ENCODE results near the gene RFX3. TPM values are rescaled to one million over a fixed set of nuclear protein-coding genes. Genes with fewer than 3 reads are reported as not detected.

Gene RFX3
- total and polyA plus RNA-seq, 2 of the 13 experiments (the other 11 are each of a cell fraction or from before 2014, with no cell fraction given) = 2.7 to 5.3 TPM

DNA sequence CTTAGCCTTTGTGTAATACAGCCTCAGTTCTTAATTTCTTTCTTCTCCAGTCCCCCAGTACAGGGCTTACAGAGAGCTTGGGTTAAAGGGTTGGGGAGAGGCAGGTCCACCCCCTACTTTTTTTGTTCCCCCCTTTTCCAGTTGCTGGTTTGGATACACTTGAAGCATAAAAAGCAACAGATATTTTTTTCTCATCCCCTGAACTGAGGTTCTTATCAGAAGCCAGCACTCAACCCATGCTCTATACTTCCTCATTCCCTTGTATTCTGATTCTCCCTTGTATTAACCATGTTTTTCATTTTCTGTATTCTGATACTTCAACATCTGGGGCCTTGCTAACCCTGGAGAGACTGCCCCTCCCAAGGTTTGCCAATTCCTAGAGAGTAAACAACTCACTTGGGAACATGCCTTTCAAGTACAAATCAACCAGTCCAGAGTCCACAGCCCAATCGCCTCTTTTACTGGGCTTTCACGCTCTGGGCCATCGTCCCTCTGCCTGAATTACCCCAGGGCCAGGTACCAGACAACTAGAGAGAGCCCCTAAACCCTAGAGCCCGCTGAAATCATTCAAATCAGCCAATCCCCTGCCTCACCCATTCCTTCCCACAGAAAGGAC is 348.5 kb downstream of the RFX3 start (continued):
- TF ChIP-seq ZNF567 (CRISPR knock-in tag; IDR thresholded peaks at IDR 0.05; ENCODE audit: borderline replicate concordance) = no peak
- no peak for TF ChIP-seq IKZF1 (IDR thresholded peaks at IDR 0.05)
- TF ChIP-seq CHCHD3 (CRISPR knock-in tag; IDR thresholded peaks at IDR 0.05) = no peak
- TF ChIP-seq ZNF224 (CRISPR knock-in tag; IDR thresholded peaks at IDR 0.05) = no peak
- TF ChIP-seq REL (CRISPR knock-in tag; conservative IDR thresholded peaks at IDR 0.05) = no peak
- TF ChIP-seq NRL (CRISPR knock-in tag; IDR thresholded peaks at IDR 0.05; ENCODE audit: borderline replicate concordance) = no peak
- TF ChIP-seq RFXANK (CRISPR knock-in tag; IDR thresholded peaks at IDR 0.05) = no peak
- 0 out of 2 replicates have a peak, but pooled peaks have one; percentile 25 for TF ChIP-seq SIX1 (CRISPR knock-in tag; IDR thresholded peaks at IDR 0.05; ENCODE audit: borderline replicate concordance)
- no peak for TF ChIP-seq ZNF160 (CRISPR knock-in tag; IDR thresholded peaks at IDR 0.05)
- no peak for TF ChIP-seq NPAS2 (CRISPR knock-in tag; IDR thresholded peaks at IDR 0.05; ENCODE audit: borderline replicate concordance)
- TF ChIP-seq, protein P1, sequence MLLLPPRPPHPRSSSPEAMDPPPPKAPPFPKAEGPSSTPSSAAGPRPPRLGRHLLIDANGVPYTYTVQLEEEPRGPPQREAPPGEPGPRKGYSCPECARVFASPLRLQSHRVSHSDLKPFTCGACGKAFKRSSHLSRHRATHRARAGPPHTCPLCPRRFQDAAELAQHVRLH (CRISPR knock-in tag; IDR thresholded peaks at IDR 0.05; ENCODE audit: borderline replicate concordance, low read depth) = no peak
- TF ChIP-seq, protein P2, sequence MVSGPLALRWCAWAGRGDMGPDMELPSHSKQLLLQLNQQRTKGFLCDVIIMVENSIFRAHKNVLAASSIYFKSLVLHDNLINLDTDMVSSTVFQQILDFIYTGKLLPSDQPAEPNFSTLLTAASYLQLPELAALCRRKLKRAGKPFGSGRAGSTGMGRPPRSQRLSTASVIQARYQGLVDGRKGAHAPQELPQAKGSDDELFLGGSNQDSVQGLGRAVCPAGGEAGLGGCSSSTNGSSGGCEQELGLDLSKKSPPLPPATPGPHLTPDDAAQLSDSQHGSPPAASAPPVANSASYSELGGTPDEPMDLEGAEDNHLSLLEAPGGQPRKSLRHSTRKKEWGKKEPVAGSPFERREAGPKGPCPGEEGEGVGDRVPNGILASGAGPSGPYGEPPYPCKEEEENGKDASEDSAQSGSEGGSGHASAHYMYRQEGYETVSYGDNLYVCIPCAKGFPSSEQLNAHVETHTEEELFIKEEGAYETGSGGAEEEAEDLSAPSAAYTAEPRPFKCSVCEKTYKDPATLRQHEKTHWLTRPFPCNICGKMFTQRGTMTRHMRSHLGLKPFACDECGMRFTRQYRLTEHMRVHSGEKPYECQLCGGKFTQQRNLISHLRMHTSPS (CRISPR knock-in tag; IDR thresholded peaks at IDR 0.05; ENCODE audit: low read depth) = no peak
- TF ChIP-seq SIN3A (IDR thresholded peaks at IDR 0.05; ENCODE audit: borderline replicate concordance, low read depth, low read length) = no peak
- no peak for TF ChIP-seq HES4 (CRISPR knock-in tag; IDR thresholded peaks at IDR 0.05; ENCODE audit: borderline replicate concordance)
- no peak for TF ChIP-seq ETV5 (CRISPR knock-in tag; IDR thresholded peaks at IDR 0.05; ENCODE audit: borderline replicate concordance)
- TF ChIP-seq, protein P3, sequence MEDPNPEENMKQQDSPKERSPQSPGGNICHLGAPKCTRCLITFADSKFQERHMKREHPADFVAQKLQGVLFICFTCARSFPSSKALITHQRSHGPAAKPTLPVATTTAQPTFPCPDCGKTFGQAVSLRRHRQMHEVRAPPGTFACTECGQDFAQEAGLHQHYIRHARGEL (CRISPR knock-in tag; IDR thresholded peaks at IDR 0.05) = no peak
- TF ChIP-seq, protein P4, sequence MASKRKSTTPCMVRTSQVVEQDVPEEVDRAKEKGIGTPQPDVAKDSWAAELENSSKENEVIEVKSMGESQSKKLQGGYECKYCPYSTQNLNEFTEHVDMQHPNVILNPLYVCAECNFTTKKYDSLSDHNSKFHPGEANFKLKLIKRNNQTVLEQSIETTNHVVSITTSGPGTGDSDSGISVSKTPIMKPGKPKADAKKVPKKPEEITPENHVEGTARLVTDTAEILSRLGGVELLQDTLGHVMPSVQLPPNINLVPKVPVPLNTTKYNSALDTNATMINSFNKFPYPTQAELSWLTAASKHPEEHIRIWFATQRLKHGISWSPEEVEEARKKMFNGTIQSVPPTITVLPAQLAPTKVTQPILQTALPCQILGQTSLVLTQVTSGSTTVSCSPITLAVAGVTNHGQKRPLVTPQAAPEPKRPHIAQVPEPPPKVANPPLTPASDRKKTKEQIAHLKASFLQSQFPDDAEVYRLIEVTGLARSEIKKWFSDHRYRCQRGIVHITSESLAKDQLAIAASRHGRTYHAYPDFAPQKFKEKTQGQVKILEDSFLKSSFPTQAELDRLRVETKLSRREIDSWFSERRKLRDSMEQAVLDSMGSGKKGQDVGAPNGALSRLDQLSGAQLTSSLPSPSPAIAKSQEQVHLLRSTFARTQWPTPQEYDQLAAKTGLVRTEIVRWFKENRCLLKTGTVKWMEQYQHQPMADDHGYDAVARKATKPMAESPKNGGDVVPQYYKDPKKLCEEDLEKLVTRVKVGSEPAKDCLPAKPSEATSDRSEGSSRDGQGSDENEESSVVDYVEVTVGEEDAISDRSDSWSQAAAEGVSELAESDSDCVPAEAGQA (IDR thresholded peaks at IDR 0.05; ENCODE audit: low read depth) = no peak
- TF ChIP-seq, protein P4 (CRISPR knock-in tag; IDR thresholded peaks at IDR 0.05; ENCODE audit: borderline replicate concordance) = no peak
- TF ChIP-seq, protein P5, sequence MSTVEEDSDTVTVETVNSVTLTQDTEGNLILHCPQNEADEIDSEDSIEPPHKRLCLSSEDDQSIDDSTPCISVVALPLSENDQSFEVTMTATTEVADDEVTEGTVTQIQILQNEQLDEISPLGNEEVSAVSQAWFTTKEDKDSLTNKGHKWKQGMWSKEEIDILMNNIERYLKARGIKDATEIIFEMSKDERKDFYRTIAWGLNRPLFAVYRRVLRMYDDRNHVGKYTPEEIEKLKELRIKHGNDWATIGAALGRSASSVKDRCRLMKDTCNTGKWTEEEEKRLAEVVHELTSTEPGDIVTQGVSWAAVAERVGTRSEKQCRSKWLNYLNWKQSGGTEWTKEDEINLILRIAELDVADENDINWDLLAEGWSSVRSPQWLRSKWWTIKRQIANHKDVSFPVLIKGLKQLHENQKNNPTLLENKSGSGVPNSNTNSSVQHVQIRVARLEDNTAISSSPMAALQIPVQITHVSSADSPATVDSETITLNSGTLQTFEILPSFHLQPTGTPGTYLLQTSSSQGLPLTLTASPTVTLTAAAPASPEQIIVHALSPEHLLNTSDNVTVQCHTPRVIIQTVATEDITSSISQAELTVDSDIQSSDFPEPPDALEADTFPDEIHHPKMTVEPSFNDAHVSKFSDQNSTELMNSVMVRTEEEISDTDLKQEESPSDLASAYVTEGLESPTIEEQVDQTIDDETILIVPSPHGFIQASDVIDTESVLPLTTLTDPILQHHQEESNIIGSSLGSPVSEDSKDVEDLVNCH (CRISPR knock-in tag; IDR thresholded peaks at IDR 0.05) = no peak
- TF ChIP-seq ZNF790 (CRISPR knock-in tag; IDR thresholded peaks at IDR 0.05; ENCODE audit: borderline replicate concordance) = no peak

All from HepG2 (cell line).